Astrocyte (in vitro differentiated cells and primary cell): ENCODE results near the gene SRSF7. TPM values are rescaled to one million over a fixed set of nuclear protein-coding genes. Genes with fewer than 3 reads are reported as not detected.

Experiments used
- DNase-seq: peaks from one replicate; pipeline ENCODE4 v3.0.0-alpha.2; 2010; ENCODE audit warnings: low read depth
- FAIRE-seq: peaks from 2 replicates; lab custom pipeline; 2011; peaks lifted over from hg19 to GRCh38; lab: Jason Lieb, UNC
- H2AFZ ChIP-seq: 2 replicates; pipeline ENCODE4 v1.6.0; 2012; ENCODE audit warnings: low read depth, low read length, inconsistent platforms
- H3K27ac ChIP-seq: 2 replicates; pipeline ENCODE4 v1.5.1; 2011; ENCODE audit warnings: low read depth, low read length, inconsistent platforms
- H3K27me3 ChIP-seq: 2 replicates; pipeline ENCODE4 v1.6.0; 2011; ENCODE audit warnings: low read length, inconsistent platforms; ENCODE audit not compliant: insufficient read depth
- H3K36me3 ChIP-seq: 2 replicates; pipeline ENCODE4 v1.5.1; 2011; ENCODE audit warnings: low read length, inconsistent platforms; ENCODE audit not compliant: insufficient read depth
- H3K4me1 ChIP-seq: 2 replicates; pipeline ENCODE4 v1.5.1; 2011; ENCODE audit warnings: low read length, inconsistent platforms; ENCODE audit not compliant: insufficient read depth
- H3K4me2 ChIP-seq: 2 replicates; pipeline ENCODE4 v1.6.0; 2012; ENCODE audit warnings: low read length, inconsistent platforms
- H3K4me3 ChIP-seq: 2 replicates; pipeline ENCODE4 v1.5.1; 2011; ENCODE audit warnings: low read depth, mild to moderate bottlenecking, low read length, inconsistent platforms; ENCODE audit not compliant: insufficient read depth
- H3K79me2 ChIP-seq: 2 replicates; pipeline ENCODE4 v1.6.0; 2012; ENCODE audit warnings: mild to moderate bottlenecking, low read length, inconsistent platforms; ENCODE audit not compliant: insufficient read depth
- H3K9ac ChIP-seq: 2 replicates; pipeline ENCODE4 v1.6.0; 2012; ENCODE audit warnings: mild to moderate bottlenecking, low read length, inconsistent platforms
- H3K9me3 ChIP-seq: 2 replicates; pipeline ENCODE4 v1.5.1; 2012; ENCODE audit warnings: low read depth, mild to moderate bottlenecking, low read length, inconsistent platforms; ENCODE audit not compliant: insufficient read depth
- H4K20me1 ChIP-seq: 2 replicates; pipeline ENCODE4 v1.6.0; 2012; ENCODE audit warnings: low read length, inconsistent platforms; ENCODE audit not compliant: insufficient read depth
- H3K27ac Mint-ChIP-seq: one replicate; pipeline ENCODE4 v1.8.0; 2021; ENCODE audit warnings: mild to moderate bottlenecking, mixed read lengths; ENCODE audit not compliant: unreplicated experiment
- H3K27me3 Mint-ChIP-seq: one replicate; pipeline ENCODE4 v1.8.0; 2021; ENCODE audit warnings: low read depth, mixed read lengths; ENCODE audit not compliant: unreplicated experiment
- H3K36me3 Mint-ChIP-seq: one replicate; pipeline ENCODE4 v1.8.0; 2021; ENCODE audit warnings: low read depth, mixed read lengths; ENCODE audit not compliant: unreplicated experiment
- H3K4me1 Mint-ChIP-seq: one replicate; pipeline ENCODE4 v1.8.0; 2021; ENCODE audit warnings: low read depth, mixed read lengths; ENCODE audit not compliant: unreplicated experiment
- H3K4me3 Mint-ChIP-seq: one replicate; pipeline ENCODE4 v1.8.0; 2021; ENCODE audit warnings: mild to moderate bottlenecking, moderate library complexity, mixed read lengths; ENCODE audit not compliant: unreplicated experiment
- H3K9me3 Mint-ChIP-seq: one replicate; pipeline ENCODE4 v1.8.0; 2021; ENCODE audit warnings: mild to moderate bottlenecking, mixed read lengths; ENCODE audit not compliant: unreplicated experiment
- EZH2 ChIP-seq: IDR thresholded peaks from 2 replicates; pipeline ENCODE4 v1.6.1; 2012; ENCODE audit warnings: mild to moderate bottlenecking, low read length, inconsistent platforms; ENCODE audit not compliant: insufficient read depth
- total RNA-seq: library from RNA; stranded (reverse); gene quantifications from 2 replicates; pipeline ENCODE4 v1.2.1, GENCODE V29; 2021
- TF ChIP-seq, protein P1 (sequence below): IDR thresholded peaks from 2 replicates; pipeline ENCODE4 v1.5.1; 2011; ENCODE audit warnings: low read depth, mild to moderate bottlenecking, inconsistent platforms, low read length, moderate library complexity; ENCODE audit not compliant: insufficient read depth

SRSF7 gene
- total RNA-seq, 1 donor from 2014 or later, result 120 TPM

DNA sequence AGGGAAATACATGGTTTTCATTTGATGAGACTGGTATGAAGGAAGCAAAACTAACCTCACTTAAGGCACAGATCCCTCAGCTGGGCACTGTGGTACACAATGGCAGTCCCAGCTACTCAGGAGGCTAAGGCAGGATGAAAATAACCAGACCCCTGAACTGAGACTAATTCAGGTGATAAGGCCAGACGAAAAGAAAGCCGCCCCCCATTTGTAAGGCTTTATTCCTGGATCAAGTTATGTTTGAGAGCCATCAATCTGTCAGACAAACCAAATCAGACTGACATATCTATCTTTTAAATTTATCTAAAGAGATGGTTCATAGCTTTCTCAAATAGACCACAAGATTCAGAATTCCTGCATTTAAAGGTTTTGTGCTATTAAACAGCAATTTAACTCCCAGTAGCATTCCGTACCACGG lies 4.1 kb downstream of the SRSF7 start:
- no peak overlapping the region for H3K4me3 ChIP-seq
- peaks cover 60% of the 10 kb centered on the region for H3K36me3 ChIP-seq
- H3K9ac ChIP-seq, result no peak overlapping the region
- no peak overlapping the region for H2AFZ ChIP-seq
- no peak for FAIRE-seq
- H3K4me1 ChIP-seq, result peaks cover 16% of the 10 kb centered on the region
- no peaks in the 10 kb centered on the region for H3K9me3 ChIP-seq
- peaks cover 87% of the 10 kb centered on the region for H4K20me1 ChIP-seq
- H3K27me3 ChIP-seq, result no peaks in the 10 kb centered on the region
- no peak for DNase-seq
- H3K4me1 Mint-ChIP-seq, result peaks cover 39% of the 10 kb centered on the region
- H3K4me2 ChIP-seq, result peak overlapping the region; percentile 89
- H3K27ac Mint-ChIP-seq, result no peak overlapping the region
- H3K79me2 ChIP-seq, result peaks cover 86% of the 10 kb centered on the region
- H3K36me3 Mint-ChIP-seq, result peaks cover 21% of the 10 kb centered on the region
- no peaks in the 10 kb centered on the region for H3K9me3 Mint-ChIP-seq
- H3K27ac ChIP-seq, result no peak overlapping the region
- TF ChIP-seq, protein P1, sequence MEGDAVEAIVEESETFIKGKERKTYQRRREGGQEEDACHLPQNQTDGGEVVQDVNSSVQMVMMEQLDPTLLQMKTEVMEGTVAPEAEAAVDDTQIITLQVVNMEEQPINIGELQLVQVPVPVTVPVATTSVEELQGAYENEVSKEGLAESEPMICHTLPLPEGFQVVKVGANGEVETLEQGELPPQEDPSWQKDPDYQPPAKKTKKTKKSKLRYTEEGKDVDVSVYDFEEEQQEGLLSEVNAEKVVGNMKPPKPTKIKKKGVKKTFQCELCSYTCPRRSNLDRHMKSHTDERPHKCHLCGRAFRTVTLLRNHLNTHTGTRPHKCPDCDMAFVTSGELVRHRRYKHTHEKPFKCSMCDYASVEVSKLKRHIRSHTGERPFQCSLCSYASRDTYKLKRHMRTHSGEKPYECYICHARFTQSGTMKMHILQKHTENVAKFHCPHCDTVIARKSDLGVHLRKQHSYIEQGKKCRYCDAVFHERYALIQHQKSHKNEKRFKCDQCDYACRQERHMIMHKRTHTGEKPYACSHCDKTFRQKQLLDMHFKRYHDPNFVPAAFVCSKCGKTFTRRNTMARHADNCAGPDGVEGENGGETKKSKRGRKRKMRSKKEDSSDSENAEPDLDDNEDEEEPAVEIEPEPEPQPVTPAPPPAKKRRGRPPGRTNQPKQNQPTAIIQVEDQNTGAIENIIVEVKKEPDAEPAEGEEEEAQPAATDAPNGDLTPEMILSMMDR, result no peak
- TF ChIP-seq EZH2, result no peak
- H3K4me3 Mint-ChIP-seq, result peak overlapping the region; percentile 58
- no peaks in the 10 kb centered on the region for H3K27me3 Mint-ChIP-seq

DNA sequence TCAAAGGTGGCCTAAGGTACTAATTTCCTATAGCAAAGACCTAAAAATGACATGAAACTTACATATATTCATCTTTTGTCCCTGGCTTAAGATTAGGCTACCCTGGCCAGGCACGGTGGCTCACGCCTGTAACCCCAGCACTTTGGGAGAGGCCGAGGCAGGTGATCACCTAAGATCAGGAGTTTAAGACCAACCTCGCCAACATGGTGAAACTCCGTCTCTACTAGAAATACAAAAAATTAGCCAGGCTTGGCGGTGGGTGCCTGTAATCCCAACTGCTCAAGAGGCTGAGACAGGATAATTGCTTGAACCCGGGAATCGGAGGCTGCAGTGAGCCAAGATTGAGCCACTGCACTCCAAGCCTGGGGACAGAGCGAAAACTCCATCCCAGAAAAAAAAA lies 5.9 kb downstream of the SRSF7 start:
- Mint-ChIP-seq H3K36me3 (peaks cover 24% of the 10 kb centered on the region), H3K27ac (no peak overlapping the region), H3K27me3 (no peaks in the 10 kb centered on the region), H3K9me3 (no peaks in the 10 kb centered on the region), H3K4me1 (peaks cover 33% of the 10 kb centered on the region), H3K4me3 (no peak overlapping the region)
- Histone ChIP-seq H3K79me2 (peaks cover 86% of the 10 kb centered on the region), H3K9ac (no peak overlapping the region), H3K36me3 (peaks cover 64% of the 10 kb centered on the region), H3K4me3 (no peak overlapping the region), H4K20me1 (peaks cover 94% of the 10 kb centered on the region), H3K4me2 (no peak overlapping the region), H3K9me3 (no peaks in the 10 kb centered on the region), H3K27me3 (no peaks in the 10 kb centered on the region), H3K4me1 (peaks cover 13% of the 10 kb centered on the region), H3K27ac (no peak overlapping the region), H2AFZ (no peak overlapping the region)
- FAIRE-seq, result no peak
- DNase-seq, result no peak
- TF ChIP-seq, protein P1, result no peak
- no peak for TF ChIP-seq EZH2

DNA sequence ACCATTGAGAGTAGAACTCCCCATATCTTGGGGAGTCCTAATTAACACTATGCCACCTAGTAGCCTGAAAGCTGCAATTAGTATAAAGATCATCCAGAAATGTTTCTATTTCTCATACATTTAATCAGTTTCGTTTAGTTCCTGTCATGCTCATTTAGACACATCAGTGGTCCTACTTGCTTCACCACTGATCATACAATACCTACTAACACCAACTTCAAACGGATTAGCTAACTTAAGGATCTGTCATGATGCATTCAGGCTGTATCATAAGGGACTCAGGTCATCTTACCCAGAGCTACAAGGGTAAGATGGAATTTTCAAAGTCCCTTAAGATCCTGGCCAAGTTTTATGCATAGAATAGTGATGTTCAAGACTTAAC lies 6.8 kb downstream of the SRSF7 start:
- H3K4me1 Mint-ChIP-seq, result peaks cover 32% of the 10 kb centered on the region
- peaks cover 22% of the 10 kb centered on the region for H3K36me3 Mint-ChIP-seq

More for the DNA sequence above, 6.8 kb downstream of the SRSF7 start:
- DNase-seq, result no peak
- no peak overlapping the region for H3K4me3 ChIP-seq
- H3K4me2 ChIP-seq, result no peak overlapping the region
- no peak overlapping the region for H3K27ac Mint-ChIP-seq
- H3K27ac ChIP-seq, result no peak overlapping the region
- no peak overlapping the region for H3K9ac ChIP-seq
- H3K27me3 ChIP-seq, result no peaks in the 10 kb centered on the region
- peaks cover 63% of the 10 kb centered on the region for H3K36me3 ChIP-seq
- H3K9me3 Mint-ChIP-seq, result no peaks in the 10 kb centered on the region
- TF ChIP-seq, protein P1, result no peak
- no peak for TF ChIP-seq EZH2
- H3K79me2 ChIP-seq, result peaks cover 81% of the 10 kb centered on the region
- H3K4me3 Mint-ChIP-seq, result no peak overlapping the region
- H3K4me1 ChIP-seq, result peaks cover 10% of the 10 kb centered on the region
- H2AFZ ChIP-seq, result no peak overlapping the region
- no peak for FAIRE-seq
- H3K27me3 Mint-ChIP-seq, result no peaks in the 10 kb centered on the region
- peaks cover 85% of the 10 kb centered on the region for H4K20me1 ChIP-seq
- H3K9me3 ChIP-seq, result no peaks in the 10 kb centered on the region
